Measurements from ENCODE around the gene CPNE1.
A peak's percentile ranks its signal among the peaks of the same experiment; 100 is the strongest.

CPNE1 gene

GRCh38 chr20:35600176-35600992, 64.3 kb downstream of the CPNE1 start:
- no peak for DNase-seq (ENCODE audit: low spot score)

- DNase-seq (ENCODE audit: low spot score) = no peak
Observed at GRCh38 chr20:35599776-35600120, 65.0 kb downstream of the CPNE1 start.

GRCh38 chr20:35598899-35599775, 65.6 kb downstream of the CPNE1 start:
- no peak for DNase-seq (ENCODE audit: low spot score)

GRCh38 chr20:35598476-35598875, 66.2 kb downstream of the CPNE1 start:
- peak; percentile 23 for DNase-seq (ENCODE audit: low spot score)

- DNase-seq (ENCODE audit: low spot score) = no peak
Observed at GRCh38 chr20:35597186-35597585, 67.5 kb downstream of the CPNE1 start.

- no peak for DNase-seq (ENCODE audit: low spot score)
Observed at GRCh38 chr20:35595901-35596300, 68.8 kb downstream of the CPNE1 start.

GRCh38 chr20:35595456-35595855, 69.2 kb downstream of the CPNE1 start:
- no peak for DNase-seq (ENCODE audit: low spot score)

- no peak for DNase-seq (ENCODE audit: low spot score)
Observed at GRCh38 chr20:35592339-35592974, 72.2 kb downstream of the CPNE1 start.

GRCh38 chr20:35588397-35588796, 76.3 kb downstream of the CPNE1 start:
- no peak for DNase-seq (ENCODE audit: low spot score)

- DNase-seq (ENCODE audit: low spot score) = no peak
Observed at GRCh38 chr20:35587436-35587835, 77.3 kb downstream of the CPNE1 start.

- DNase-seq (ENCODE audit: low spot score) = no peak
Observed at GRCh38 chr20:35586751-35587425, 77.8 kb downstream of the CPNE1 start.

GRCh38 chr20:35583636-35584560, 80.8 kb downstream of the CPNE1 start:
- DNase-seq (ENCODE audit: low spot score) = no peak

- DNase-seq (ENCODE audit: low spot score) = no peak
Observed at GRCh38 chr20:35582741-35583404, 81.8 kb downstream of the CPNE1 start.

GRCh38 chr20:35582131-35582530, 82.6 kb downstream of the CPNE1 start:
- DNase-seq (ENCODE audit: low spot score) = no peak

GRCh38 chr20:35579196-35579595, 85.5 kb downstream of the CPNE1 start:
- DNase-seq (ENCODE audit: low spot score) = no peak

- DNase-seq (ENCODE audit: low spot score) = no peak
Observed at GRCh38 chr20:35578469-35578868, 86.2 kb downstream of the CPNE1 start.

- DNase-seq (ENCODE audit: low spot score) = no peak
Observed at GRCh38 chr20:35576816-35577215, 87.9 kb downstream of the CPNE1 start.

Data from putamen (tissue), 1 donor.